ENCODE results near the gene SPRY1. TPM values are rescaled to one million over a fixed set of nuclear protein-coding genes. Genes with fewer than 3 reads are reported as not detected.

SPRY1 gene
- total and polyA plus RNA-seq, 2 of the 8 experiments (the other 6 are each of a cell fraction or from before 2014, with no cell fraction given) = 11.7 to 56.2 TPM

GRCh38 chr4:123363729-123364128 is 32.9 kb upstream of the SPRY1 start:
- Histone ChIP-seq H2BK5ac (ENCODE audit: low read depth, low read length) (no peak overlapping the region), H2BK15ac (ENCODE audit: low read length) (no peak overlapping the region), H3K4me1 (replicated peaks in 1 of 4; ENCODE audit: control insufficient read depth in 3 of 4, insufficient read depth in 4 of 4, low read length in 3 of 4) (0 out of 7 replicates have a peak, but pooled peaks cover 0 to 3% (median 0%) of the 10 kb centered on the region in 4 experiments), H2BK12ac (ENCODE audit: low read depth, low read length) (no peak overlapping the region), H3K56ac (replicated peaks; ENCODE audit: insufficient read length, low read depth, low read length) (no peak overlapping the region), H2BK120ac (replicated peaks; ENCODE audit: low read depth, low read length) (no peak overlapping the region), H3K9me3 (ENCODE audit: insufficient read depth in 2 of 2, low read depth in 1 of 2, low read length in 1 of 2) (peaks cover 0 to 7% of the 10 kb centered on the region in 2 experiments; a peak in 3 of 4 replicates), H4K8ac (ENCODE audit: extremely low read depth, insufficient read depth, low read length) (no peak overlapping the region), H3K27me3 (replicated peaks in 1 of 4; ENCODE audit: control insufficient read depth in 3 of 4, extremely low read depth in 1 of 4, insufficient read depth in 3 of 4, low read length in 3 of 4) (no peaks in the 10 kb centered on the region), H3K4me2 (ENCODE audit: insufficient read depth in 1 of 2, low read depth in 2 of 2, low read length in 2 of 2) (no peak overlapping the region), H4K20me1 (replicated peaks in 1 of 2; ENCODE audit: control insufficient read depth in 1 of 2, insufficient read depth in 2 of 2, low read length in 2 of 2) (no peaks in the 10 kb centered on the region), H2AFZ (ENCODE audit: low read length) (no peak overlapping the region), H3K23ac (ENCODE audit: insufficient read length) (no peak overlapping the region), H3K79me2 (ENCODE audit: control insufficient read depth in 1 of 2, insufficient read depth in 2 of 2, low read length in 2 of 2) (no peaks in the 10 kb centered on the region), H3K14ac (ENCODE audit: insufficient read length) (no peak overlapping the region), H3K23me2 (ENCODE audit: low read depth, low read length) (no peaks in the 10 kb centered on the region), H3K4ac (replicated peaks; ENCODE audit: insufficient read length, low read depth, low read length) (no peak overlapping the region), H3K36me3 (ENCODE audit: control insufficient read depth in 2 of 4, insufficient read depth in 4 of 4, low read length in 3 of 4) (peaks cover 0 to 6% (median 0%) of the 10 kb centered on the region in 4 experiments; a peak in 2 of 8 replicates), H3K9ac (replicated peaks in 1 of 4; ENCODE audit: extremely low read depth in 1 of 4, low read depth in 3 of 4, low read length in 3 of 4) (no peak overlapping the region), H2AK5ac (ENCODE audit: low read depth, low read length) (no peak overlapping the region), H4K5ac (ENCODE audit: insufficient read length, low read depth, low read length) (no peak overlapping the region), H3K79me1 (ENCODE audit: low read depth, low read length) (no peaks in the 10 kb centered on the region), H3K4me3 (ENCODE audit: extremely low read depth in 1 of 4, insufficient read depth in 2 of 4, low read depth in 3 of 4, low read length in 4 of 4) (no peak overlapping the region), H3K27ac (ENCODE audit: low read depth, low read length) (no peak overlapping the region), H2BK20ac (ENCODE audit: low read length) (no peak overlapping the region), H3K18ac (ENCODE audit: extremely low read depth, low read length) (no peak overlapping the region), H4K91ac (replicated peaks; ENCODE audit: insufficient read length, low read length) (no peak overlapping the region)
- POLR2A ChIA-PET (ENCODE audit: partially characterized antibody) = interaction anchor here (1.3 kb wide), 1 partner anchor 8 kb away, joined by 3 read pairs; no protein-coding TSS in a partner anchor
- 86% methylated on average over 2 of the region's 2 CpGs; no CpG with 5 or more reads in 1 of the 2 experiments for WGBS, 2 experiments (ENCODE audit: extremely low coverage in 1 of 2, insufficient coverage in 1 of 2, insufficient read length in 1 of 2, insufficient replicate concordance in 2 of 2, low coverage in 1 of 2, low lambda C conversion rate in 2 of 2, missing lambda C conversion rate in 1 of 2)
- no peak for FAIRE-seq
- CTCF ChIA-PET (ENCODE audit: partially characterized antibody) = interaction anchor here (0.5 kb wide), 1 partner anchor 1288 kb away, joined by 4 read pairs; no protein-coding TSS in a partner anchor
- TF ChIP-seq GTF2F1 (IDR thresholded peaks at IDR 0.05; ENCODE audit: borderline replicate concordance, low read depth, low read length) (no peak), SP2 (IDR thresholded peaks at IDR 0.05; ENCODE audit: low read length) (no peak), CHD2 (IDR thresholded peaks at IDR 0.05; ENCODE audit: low read length) (no peak), TCF12 (IDR thresholded peaks at IDR 0.05; ENCODE audit: low read depth, low read length) (no peak), NRF1 (IDR thresholded peaks at IDR 0.05; ENCODE audit: low read depth, low read length) (no peak), EGR1 (IDR thresholded peaks at IDR 0.05; ENCODE audit: borderline replicate concordance, low read depth, low read length) (no peak), KDM1A (IDR thresholded peaks at IDR 0.05; ENCODE audit: borderline replicate concordance, low read length) (no peak)
- TF ChIP-seq, protein P1, sequence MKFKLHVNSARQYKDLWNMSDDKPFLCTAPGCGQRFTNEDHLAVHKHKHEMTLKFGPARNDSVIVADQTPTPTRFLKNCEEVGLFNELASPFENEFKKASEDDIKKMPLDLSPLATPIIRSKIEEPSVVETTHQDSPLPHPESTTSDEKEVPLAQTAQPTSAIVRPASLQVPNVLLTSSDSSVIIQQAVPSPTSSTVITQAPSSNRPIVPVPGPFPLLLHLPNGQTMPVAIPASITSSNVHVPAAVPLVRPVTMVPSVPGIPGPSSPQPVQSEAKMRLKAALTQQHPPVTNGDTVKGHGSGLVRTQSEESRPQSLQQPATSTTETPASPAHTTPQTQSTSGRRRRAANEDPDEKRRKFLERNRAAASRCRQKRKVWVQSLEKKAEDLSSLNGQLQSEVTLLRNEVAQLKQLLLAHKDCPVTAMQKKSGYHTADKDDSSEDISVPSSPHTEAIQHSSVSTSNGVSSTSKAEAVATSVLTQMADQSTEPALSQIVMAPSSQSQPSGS (IDR thresholded peaks at IDR 0.05; ENCODE audit: low read length) = no peak
- DNase-seq (ENCODE audit: low read depth in 1 of 2, low spot score in 2 of 2) = no peak
